GM21423 (cell line): Measurements from ENCODE around the gene FAM167B.
"Not testable (repeated sequence)": the region's sequence is repeated elsewhere in the genome, so short reads cannot be mapped to it uniquely, and the experiment has no call there.

Experiments used
- ATAC-seq: cut with Tn5 transposase; IDR thresholded peaks from one replicate; pipeline ENCODE4 v1.9.1; 2021; ENCODE audit warnings: mild to moderate bottlenecking, moderate library complexity; ENCODE audit not compliant: unreplicated experiment

Gene FAM167B

DNA sequence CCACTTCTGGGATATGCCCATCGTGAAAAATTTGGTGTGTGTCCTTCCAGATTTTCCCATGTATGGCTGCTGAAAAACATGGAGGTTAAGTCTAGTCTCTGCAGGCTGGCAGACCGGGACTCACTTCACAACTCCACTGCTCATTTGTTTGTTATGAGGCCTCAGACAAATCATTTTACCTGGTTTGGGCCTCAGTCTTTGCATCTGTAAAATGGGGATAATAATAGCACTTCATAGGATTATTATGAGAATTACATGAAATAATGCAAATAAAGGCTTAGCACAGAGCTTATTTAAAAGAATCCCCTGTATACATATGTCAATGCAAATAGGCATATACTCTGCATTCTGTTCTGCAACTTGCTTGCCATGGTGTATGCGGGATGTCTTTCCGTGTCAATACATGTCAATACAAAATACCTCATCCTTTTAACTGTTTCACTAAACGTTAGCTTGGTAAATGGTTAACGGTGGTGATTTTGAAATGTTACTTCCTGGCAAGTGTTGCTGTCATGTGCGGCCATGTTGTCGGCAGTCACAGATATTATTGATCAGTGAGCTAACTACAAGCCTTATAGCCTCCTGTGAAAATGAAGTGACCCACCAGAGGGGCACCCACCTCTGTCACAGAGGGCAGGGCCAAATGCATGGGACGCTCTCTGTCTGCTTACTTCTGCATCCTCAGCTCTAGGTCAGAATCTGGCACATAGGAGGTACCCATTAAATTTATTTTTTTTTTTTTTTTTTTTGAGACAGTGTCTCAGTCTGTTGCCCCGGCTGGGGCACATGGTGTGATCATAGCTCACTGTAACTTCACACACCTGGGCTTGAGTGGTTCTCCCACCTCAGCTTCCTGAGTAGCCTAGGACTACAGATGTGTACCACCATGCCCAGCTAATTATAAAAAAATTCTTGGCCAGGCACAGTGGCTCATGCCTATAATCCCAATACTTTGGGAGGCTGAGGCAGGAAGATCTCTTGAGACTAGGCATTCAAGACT lies 8.3 kb downstream of the FAM167B start:
- no peak for ATAC-seq

DNA sequence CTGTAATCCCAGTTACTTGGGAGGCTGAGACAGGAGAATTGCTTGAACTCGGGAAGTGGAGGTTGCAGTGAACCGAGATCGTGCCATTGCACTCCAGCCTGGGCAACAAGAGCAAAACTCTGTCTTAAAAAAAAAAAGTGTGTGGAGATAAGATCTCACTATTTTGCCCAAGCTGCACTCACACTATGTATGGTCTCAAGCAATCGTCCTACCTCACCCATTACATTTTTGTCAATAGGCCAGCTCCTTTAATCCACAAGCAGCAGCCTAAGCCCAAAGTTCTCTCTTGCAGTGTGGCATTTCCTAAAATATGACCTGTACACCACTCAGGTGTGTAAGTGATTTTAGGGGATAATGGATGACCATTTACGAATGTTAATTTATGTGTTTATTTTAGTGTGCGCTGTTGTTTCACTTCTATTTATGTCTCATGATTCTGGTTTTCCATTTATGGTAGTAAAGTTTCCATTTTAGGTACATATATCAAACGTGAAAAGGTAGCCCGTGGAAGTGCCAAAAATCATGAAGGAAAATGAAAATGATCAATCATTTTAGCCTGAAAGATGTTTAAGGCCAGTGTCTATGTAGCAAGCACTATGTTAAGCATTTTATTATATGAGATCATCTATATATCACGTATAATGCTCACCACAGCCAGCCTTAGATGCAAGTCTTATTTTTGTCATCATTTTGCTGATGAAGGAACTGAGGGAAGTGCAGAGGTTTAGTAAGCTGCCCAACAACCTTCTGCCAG lies 9.6 kb downstream of the FAM167B start:
- no peak for ATAC-seq

DNA sequence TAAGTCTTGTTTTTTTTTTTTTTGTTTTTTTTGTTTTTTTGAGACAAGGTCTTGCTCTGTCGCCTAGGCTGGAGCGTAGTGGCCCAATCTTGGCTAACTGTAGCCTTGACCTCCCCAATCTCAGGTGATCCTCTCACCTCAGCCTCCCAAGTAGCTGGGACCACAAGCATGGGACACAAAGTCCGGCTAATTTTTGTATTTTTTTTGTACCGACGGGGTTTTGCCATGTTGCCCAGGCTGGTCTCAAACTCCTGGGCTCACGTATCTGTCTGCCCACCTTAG lies 10.1 kb downstream of the FAM167B start:
- ATAC-seq: no peak

DNA sequence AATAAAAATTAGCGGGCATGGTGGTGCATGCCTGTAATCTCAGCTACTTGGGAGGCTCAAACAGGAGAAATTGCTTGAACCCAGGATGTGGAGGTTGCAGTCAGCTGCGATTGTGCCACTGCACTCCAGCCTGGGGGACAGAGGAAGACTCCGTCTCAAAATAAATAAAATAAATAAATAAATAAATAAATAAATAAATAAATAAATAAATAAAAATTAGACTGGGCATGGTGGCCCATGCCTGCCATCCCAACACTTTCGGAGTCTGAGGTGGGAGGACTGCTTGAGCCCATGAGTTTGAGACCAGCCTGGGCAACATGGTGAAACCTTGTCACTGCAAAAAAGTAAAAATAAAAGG lies 16.2 kb downstream of the FAM167B start:
- ATAC-seq: not testable (repeated sequence)

DNA sequence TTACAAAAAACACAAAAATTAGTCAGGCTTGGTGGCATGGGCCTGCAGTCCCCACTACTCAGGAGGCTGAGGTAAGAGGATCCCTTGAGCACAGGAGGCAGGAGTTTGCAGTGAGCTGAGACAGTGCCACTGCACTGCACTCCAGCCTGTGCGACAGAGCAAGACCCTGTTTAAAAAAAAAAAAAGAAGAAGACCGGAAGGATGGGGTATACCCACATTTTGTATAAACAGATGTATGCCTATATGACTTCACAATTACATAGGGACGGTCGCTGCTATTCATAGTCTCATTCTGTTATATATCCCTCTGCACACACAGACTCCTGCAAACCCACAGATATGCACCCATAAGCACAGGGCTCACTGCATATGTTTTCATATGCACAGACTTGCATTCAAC lies 16.7 kb downstream of the FAM167B start:
- peak; percentile 44 for ATAC-seq

DNA sequence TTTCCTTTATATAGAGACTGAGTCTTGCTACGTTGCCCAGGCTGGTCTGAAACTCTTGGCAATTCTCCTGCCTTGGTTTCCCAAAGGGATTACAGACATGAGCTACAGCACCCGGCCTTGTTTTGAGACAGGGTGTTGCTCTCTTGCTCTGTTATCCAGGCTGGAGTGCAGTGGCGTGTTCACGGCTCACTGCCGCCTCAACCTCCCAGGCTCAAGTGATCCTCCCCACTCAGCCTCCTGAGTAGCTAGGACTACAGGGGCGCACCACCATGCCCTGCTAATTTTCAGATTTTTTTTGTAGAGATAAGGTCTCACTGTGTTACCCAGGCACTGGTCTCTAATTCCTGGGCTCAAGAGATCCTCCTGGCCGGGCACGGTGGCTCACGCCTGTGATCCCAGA lies 18.8 kb downstream of the FAM167B start:
- no peak for ATAC-seq

DNA sequence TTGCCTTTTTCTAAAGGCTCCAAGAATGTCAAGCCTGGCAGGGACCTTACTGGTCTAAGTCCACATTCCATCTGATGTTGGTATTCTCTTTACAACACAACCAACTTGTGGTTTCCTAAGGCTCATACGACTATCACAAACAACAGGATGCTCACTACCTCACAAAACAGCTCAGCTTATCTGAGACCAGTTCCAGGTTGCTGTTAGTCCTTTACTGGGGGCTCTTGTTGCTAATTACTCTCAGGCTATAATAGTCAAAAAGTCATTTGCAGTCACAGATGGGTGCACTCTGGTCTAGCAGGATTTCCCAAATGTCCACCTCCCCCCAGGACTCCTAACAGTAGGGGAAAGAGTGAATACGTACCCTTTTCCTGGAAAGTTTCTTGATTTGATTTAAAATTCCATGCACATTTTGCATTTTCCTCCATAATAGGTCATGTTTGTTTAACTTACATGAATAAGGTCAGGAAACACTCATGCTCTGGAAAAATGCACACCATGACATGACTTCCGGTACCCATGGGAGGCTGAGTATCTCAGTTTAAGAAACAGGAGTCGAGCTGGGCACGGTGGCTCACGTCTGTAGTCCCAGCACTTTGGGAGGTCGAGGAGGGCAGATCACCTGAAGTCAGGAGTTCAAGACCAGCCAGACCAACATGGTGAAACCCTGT lies 20.0 kb downstream of the FAM167B start:
- ATAC-seq: no peak

DNA sequence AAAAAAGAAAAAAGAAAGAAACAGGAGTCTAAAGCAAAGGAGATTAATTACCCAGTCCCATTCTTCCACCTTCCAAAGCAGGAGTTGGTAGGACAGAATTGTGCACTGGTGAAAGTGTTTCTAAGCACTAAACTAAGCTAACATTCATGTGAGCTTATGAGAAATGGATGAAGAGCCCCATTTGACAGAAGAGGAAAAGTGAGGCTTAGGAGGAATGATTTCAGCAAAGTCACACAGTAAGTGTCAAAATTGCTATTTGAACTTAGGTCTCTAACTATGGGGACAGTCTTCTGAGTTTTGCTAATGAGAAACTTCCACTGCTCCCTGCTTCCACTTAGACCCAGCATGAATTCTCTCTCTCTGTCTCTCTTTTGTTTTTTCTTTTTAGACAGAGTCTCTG lies 22.7 kb downstream of the FAM167B start:
- ATAC-seq: no peak

DNA sequence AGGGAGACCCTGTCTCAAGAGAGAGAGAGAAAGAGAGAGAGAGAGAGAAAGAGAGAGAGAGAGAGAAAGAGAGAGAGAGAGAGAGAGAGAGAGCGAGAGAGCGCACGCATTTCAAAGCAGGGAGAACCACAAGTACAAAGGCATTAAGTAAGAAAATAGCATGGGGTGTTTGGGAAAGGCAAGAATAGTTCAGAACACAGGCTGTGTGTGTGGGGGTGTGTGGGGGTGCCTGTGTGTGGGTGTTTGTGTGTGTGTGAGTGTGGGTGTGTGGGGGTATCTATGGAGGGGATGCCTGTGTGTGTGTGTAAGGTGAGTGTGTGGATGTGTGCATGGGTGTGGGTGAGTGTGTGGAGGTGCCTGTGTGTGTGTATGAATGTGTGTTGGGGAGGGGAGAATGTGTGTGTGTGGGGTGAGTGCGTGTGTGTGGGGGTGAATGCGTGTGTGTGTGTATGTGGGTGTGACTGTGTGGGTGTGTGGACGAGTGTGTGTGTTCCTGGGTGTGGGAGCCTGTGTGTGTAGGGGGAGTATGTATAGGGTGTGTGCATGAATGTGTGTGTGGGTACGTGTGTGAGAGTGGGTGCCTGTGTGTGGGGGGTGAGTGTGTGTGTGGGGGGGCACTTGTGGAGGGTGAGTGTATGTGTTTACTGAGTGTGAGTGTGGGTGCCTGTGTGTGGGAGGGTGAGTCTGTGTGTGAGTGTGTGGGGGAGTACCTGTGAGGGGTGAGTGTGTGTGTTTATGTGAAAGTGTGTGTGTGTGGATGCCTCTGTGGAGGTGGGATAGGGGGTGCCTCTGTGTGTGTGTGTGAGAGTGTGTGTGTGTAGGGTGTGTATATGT lies 25.8 kb downstream of the FAM167B start:
- no peak for ATAC-seq

DNA sequence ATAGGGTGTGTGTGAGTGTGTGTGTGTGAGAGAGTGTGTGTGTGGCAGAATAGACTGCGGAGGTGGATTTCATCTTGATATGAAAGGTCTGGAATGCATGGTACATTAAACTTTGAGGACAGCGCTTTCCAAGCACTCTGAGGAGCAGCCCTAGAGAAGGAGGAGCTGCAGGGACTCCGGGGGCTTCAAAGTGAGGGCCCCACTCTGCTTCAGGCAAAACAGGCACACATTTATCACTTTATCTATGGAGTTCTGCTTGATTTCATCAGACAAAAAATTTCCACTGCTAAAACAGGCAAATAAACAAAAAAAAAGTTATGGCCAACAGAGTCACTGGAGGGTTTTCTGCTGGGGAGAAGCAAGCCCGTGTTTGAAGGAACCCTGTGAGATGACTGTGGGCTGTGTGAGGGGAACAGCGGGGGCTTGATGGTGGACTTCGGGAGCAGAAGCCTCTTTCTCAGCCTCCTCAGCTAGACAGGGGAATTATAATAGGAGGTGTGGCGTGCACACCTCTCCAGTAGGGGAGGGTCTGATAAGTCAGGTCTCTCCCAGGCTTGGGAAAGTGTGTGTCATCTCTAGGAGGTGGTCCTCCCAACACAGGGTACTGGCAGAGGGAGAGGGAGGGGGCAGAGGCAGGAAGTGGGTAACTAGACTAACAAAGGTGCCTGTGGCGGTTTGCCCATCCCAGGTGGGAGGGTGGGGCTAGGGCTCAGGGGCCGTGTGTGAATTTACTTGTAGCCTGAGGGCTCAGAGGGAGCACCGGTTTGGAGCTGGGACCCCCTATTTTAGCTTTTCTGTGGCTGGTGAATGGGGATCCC lies 26.6 kb downstream of the FAM167B start:
- ATAC-seq: no peak

DNA sequence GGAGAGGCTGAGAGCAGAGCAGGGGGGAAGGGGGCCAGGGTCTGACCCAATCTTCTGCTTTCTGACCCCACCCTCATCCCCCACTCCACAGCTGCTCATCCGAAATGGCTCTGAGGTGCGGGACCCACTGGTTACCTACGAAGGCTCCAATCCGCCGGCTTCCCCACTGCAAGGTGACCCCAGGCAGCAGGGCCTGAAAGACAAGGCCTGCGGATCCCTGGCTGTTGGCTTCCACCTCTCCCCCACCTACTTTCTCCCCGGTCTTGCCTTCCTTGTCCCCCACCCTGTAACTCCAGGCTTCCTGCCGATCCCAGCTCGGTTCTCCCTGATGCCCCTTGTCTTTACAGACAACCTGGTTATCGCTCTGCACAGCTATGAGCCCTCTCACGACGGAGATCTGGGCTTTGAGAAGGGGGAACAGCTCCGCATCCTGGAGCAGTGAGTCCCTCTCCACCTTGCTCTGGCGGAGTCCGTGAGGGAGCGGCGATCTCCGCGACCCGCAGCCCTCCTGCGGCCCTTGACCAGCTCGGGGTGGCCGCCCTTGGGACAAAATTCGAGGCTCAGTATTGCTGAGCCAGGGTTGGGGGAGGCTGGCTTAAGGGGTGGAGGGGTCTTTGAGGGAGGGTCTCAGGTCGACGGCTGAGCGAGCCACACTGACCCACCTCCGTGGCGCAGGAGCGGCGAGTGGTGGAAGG lies 27.8 kb downstream of the FAM167B start:
- no peak for ATAC-seq

DNA sequence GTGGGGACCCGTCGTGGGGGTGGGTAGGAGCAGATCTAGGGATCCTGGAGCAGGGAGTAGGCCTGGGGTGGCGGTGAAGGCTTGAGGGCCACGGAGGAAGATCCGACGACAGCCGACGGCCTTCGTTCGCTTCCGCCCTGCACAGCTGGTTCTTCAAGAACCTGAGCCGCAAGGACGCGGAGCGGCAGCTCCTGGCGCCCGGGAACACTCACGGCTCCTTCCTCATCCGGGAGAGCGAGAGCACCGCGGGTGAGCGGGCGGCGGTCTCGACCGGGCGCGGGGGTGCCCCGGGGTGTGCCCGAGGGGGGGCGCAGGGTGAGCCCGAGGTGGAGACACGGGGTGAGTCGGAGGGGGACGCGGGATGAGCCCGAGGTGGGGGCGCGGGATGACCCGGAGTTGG lies 28.4 kb downstream of the FAM167B start:
- ATAC-seq: no peak

DNA sequence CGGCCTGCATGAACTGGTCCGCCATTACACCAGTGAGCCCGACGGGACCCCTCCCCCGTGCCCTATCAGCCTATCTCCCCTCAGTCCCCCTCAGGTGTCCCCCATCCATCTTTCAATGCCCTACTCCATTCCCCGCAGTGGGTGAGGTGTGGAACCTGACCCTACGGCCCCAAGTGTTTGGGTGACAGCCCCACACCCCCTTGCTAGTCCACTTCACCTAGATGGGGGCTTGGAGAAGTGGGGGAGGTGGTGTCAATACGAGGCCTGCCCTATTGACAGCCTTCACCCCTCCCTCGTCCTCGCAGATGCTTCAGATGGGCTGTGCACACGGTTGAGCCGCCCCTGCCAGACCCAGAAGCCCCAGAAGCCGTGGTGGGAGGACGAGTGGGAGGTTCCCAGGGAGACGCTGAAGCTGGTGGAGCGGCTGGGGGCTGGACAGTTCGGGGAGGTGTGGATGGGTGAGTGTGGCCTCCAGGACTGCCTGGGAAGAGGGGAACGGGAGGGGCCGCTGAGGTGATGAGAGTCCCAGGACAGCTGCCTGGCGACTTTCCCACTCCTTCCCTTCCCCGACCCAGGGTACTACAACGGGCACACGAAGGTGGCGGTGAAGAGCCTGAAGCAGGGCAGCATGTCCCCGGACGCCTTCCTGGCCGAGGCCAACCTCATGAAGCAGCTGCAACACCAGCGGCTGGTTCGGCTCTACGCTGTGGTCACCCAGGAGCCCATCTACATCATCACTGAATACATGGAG lies 29.2 kb downstream of the FAM167B start:
- no peak for ATAC-seq

DNA sequence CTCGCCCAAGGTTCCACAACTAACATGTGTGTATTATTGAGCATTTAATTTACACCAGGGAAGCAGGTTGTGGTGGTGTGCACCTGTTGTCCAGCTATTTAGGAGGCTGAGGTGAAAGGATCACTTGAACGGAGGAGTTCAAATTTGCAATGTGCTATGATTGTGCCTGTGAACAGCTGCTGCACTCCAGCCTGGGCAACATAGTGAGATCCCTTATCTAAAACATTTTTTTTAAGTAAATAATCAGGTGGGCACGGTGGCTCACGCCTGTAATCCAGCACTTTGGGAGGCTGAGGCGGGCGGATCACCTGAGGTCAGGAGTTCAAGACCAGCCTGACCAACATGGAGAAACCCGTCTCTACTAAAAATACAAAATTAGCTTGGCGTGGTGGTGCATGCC lies 37.8 kb downstream of the FAM167B start:
- not testable (repeated sequence) for ATAC-seq

DNA sequence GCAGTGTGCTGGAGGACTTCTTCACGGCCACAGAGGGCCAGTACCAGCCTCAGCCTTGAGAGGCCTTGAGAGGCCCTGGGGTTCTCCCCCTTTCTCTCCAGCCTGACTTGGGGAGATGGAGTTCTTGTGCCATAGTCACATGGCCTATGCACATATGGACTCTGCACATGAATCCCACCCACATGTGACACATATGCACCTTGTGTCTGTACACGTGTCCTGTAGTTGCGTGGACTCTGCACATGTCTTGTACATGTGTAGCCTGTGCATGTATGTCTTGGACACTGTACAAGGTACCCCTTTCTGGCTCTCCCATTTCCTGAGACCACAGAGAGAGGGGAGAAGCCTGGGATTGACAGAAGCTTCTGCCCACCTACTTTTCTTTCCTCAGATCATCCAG lies 38.6 kb downstream of the FAM167B start:
- ATAC-seq: no peak

DNA sequence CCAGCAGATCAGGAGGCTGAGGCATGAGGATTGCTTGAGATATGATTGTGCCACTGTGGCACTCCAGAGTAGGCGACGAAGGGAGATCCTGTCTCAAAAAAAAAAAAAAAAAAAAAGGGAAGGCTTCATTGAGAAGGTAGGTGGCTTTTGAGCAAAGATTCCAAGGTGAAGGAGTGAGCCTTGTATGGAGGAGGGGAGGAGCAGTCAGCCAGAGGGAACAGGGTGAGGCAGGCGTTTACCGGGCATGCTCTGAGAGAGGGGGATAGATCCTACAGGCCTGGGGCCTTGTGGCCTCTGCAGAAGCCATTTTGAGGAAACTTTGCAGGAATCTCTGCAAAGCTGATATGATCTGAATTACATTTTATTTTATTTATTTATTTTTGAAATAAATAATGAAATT lies 39.7 kb downstream of the FAM167B start:
- no peak for ATAC-seq

DNA sequence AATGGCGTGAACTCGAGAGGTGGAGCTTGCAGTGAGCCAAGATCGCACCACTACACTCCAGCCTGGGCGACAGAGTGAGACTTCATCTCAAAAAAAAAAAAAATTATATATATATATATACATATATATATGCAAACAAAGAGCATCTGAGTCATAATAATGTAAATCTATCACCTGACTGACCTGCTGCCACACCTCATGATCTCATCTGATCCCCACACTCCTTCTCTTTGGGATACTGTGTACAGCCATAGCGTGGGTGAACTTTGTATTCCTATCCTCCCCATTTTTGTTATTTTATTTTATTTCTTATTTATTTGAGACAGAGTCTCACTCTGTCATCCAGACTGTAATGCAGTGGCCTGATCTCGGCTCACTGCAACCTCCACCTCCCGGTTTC lies 42.2 kb downstream of the FAM167B start:
- no peak for ATAC-seq

DNA sequence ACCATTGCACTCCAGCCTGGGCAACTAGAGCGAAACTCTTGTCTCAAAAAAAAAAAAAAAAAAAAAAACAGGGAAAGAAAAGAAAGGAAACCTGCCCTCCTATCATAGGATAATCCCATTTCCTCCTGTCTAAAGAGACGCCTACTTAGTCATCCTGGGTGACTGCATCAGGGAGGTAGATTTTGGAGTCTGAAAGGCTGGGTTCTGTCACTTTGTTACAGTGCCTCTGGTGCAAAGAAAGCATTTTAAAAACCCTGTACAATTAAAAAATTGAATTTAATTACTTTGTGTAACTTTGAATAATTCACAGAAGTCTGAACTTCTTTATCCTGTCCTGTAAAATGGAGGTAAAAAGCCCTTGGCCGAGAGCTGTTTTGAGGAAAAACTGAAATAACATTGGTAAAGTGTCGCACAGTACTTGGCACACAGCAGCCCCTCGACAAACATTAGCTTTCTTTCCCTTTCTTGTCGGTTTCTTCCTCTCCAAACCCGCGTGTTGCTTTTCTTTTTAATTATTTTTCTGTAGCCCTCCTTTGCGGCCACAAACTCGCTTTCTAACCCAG lies 44.2 kb downstream of the FAM167B start:
- no peak for ATAC-seq
